KBM-7 (cell line): ENCODE data around the gene BLM.

ENCODE experiments used
- DNase-seq: peaks from one replicate; pipeline ENCODE4 v3.0.0-alpha.2; 2015
- in situ Hi-C: fragments of 300-500 bp; cut with MboI; formaldehyde crosslinking; loops from 2 replicates; pipeline ENCODE4 v1.14.3; 2020; ENCODE audit warnings: low sequenced_read_pairs, low pct_unique_long_range_greater_than_20kb, mixed read lengths

BLM gene

DNA sequence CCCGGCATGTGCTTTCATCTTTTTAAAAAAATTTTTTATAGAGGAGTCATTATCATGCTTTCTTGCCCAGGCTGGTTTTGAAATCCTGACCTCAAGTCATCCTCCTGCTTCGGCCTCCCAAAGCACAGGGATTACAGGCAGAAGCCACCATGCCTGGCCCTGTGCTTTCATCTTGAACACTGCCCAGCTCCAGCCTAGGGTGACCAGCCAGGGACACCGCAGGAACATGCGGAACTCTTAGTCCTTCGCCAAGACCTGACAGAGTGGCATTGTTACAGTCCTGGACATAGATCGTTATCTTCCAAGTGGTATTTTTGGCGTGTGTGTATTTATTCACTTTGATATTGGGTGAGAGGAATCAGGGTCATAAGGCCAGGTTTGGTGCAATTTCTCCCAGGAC is 143.3 kb downstream of the BLM start:
- in situ Hi-C loops: no loop called here
- no peak for DNase-seq

DNA sequence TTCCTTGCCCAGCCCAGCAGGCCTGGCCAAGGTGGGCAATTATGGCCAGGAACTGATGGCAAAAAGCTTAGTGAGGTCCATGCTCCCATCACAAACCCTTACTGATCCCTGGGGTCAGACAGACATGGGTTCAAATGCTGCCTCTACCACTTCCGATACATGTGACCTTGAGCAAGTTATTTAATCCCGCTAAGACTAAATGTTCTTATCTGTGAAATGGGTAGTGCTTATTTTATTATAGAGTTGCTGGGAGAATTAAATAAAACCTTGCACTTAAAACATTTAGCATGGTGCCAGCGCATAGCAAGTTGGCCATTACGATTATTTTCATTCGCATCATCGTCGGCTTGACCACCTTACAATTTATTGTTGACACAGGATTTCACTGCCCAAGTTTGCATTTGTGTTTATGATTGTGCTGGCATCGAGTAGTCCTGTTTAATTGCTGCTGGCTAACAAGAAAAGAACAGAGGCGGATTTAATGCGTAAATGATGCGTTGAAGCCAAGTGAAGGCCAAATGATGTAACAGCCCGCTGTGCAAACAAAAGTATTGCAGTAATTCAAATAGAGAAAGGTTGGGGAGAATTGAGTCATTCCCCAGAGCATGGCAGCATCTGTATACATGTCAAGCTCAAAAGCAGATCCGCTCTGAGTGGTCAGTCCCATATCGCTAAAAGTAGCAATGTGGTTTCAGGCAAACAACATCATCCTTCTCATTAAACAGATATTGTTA is 144.0 kb downstream of the BLM start:
- no peak for DNase-seq
- in situ Hi-C loops: no loop called here

DNA sequence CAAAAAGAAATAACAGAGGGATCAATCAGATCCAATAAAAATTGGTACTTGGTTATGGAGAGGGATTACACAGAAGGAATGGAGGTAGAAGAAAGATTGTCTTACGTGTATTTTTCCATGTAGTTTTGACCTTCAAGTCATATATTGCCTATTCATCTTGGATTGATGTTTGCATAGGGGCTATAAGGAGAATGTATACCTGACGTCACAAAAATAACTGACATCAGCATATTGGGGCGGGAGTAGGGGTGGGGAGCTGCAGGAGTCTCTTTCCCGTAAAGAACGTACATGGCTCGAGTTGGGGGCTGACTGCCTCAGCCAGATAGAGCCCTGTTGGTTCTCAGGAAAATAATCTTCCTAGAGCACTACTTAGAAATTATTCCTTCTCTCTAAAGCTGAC is 145.3 kb downstream of the BLM start:
- DNase-seq: no peak
- in situ Hi-C loops: no loop called here

GRCh38 chr15:90862964-90863778 is 146.0 kb downstream of the BLM start:
- DNase-seq: no peak
- in situ Hi-C loops: no loop called here

GRCh38 chr15:90863987-90864386 is 146.8 kb downstream of the BLM start:
- in situ Hi-C loops: no loop called here
- no peak for DNase-seq

GRCh38 chr15:90864507-90864906 is 147.4 kb downstream of the BLM start:
- in situ Hi-C loops: no loop called here
- no peak for DNase-seq

- DNase-seq: no peak
- in situ Hi-C loops: no loop called here
Measured at GRCh38 chr15:90865702-90866101, 148.6 kb downstream of the BLM start.
